HG03135 (cell line): ENCODE results near the gene TBC1D22A.

Experiments
- ATAC-seq: cut with Tn5 transposase; IDR thresholded peaks from one replicate; pipeline ENCODE4 v1.9.1; 2021; ENCODE audit warnings: mild to moderate bottlenecking, moderate library complexity; ENCODE audit not compliant: unreplicated experiment

Gene TBC1D22A

GRCh38 chr22:46852771-46853170 is 90.3 kb downstream of the TBC1D22A start:
- ATAC-seq: no peak

GRCh38 chr22:46853191-46853590 is 90.7 kb downstream of the TBC1D22A start:
- ATAC-seq: no peak

GRCh38 chr22:46854125-46854870 is 91.8 kb downstream of the TBC1D22A start:
- ATAC-seq: no peak

- no peak for ATAC-seq
Observed at GRCh38 chr22:46855681-46856080, 93.2 kb downstream of the TBC1D22A start.

- no peak for ATAC-seq
Observed at GRCh38 chr22:46856661-46857060, 94.2 kb downstream of the TBC1D22A start.

GRCh38 chr22:46857142-46857884 is 94.9 kb downstream of the TBC1D22A start:
- ATAC-seq: no peak

- no peak for ATAC-seq
Observed at GRCh38 chr22:46857885-46858143, 95.4 kb downstream of the TBC1D22A start.

- ATAC-seq: no peak
Observed at GRCh38 chr22:46858181-46858771, 95.8 kb downstream of the TBC1D22A start.

- ATAC-seq: no peak
Observed at GRCh38 chr22:46860562-46860961, 98.1 kb downstream of the TBC1D22A start.

- ATAC-seq: no peak
Observed at GRCh38 chr22:46861468-46862367, 99.3 kb downstream of the TBC1D22A start.

- ATAC-seq: no peak
Observed at GRCh38 chr22:46862418-46863324, 100.2 kb downstream of the TBC1D22A start.

- ATAC-seq: no peak
Observed at GRCh38 chr22:46863794-46864193, 101.3 kb downstream of the TBC1D22A start.

- no peak for ATAC-seq
Observed at GRCh38 chr22:46864314-46865051, 102.0 kb downstream of the TBC1D22A start.

GRCh38 chr22:46865052-46865434 is 102.6 kb downstream of the TBC1D22A start:
- no peak for ATAC-seq

GRCh38 chr22:46865642-46866041 is 103.2 kb downstream of the TBC1D22A start:
- ATAC-seq: no peak

GRCh38 chr22:46866591-46866990 is 104.1 kb downstream of the TBC1D22A start:
- no peak for ATAC-seq

- ATAC-seq: no peak
Observed at GRCh38 chr22:46867106-46867505, 104.7 kb downstream of the TBC1D22A start.

GRCh38 chr22:46869329-46869728 is 106.9 kb downstream of the TBC1D22A start:
- no peak for ATAC-seq

- ATAC-seq: no peak
Observed at GRCh38 chr22:46869831-46870441, 107.5 kb downstream of the TBC1D22A start.
